HG03342 (cell line): Measurements from ENCODE around the gene CBFB.

Experiments used
- ATAC-seq: cut with Tn5 transposase; IDR thresholded peaks from one replicate; pipeline ENCODE4 v1.9.1; 2021; ENCODE audit warnings: mild to moderate bottlenecking, moderate library complexity; ENCODE audit not compliant: unreplicated experiment

Gene CBFB

GRCh38 chr16:67016681-67017420 lies 12.1 kb upstream of the CBFB start:
- no peak for ATAC-seq

GRCh38 chr16:67017421-67017750 lies 11.6 kb upstream of the CBFB start:
- ATAC-seq, result no peak

- peak; percentile 91 for ATAC-seq
Observed at GRCh38 chr16:67017810-67018488, 11.0 kb upstream of the CBFB start.

- no peak for ATAC-seq
Observed at GRCh38 chr16:67019171-67019570, 9.8 kb upstream of the CBFB start.

GRCh38 chr16:67021321-67021720 lies 7.6 kb upstream of the CBFB start:
- ATAC-seq, result no peak

- no peak for ATAC-seq
Observed at GRCh38 chr16:67022531-67023214, 6.3 kb upstream of the CBFB start.

GRCh38 chr16:67023689-67024088 lies 5.3 kb upstream of the CBFB start:
- no peak for ATAC-seq

- ATAC-seq, result no peak
Observed at GRCh38 chr16:67024384-67025209, 4.4 kb upstream of the CBFB start.

GRCh38 chr16:67025210-67025550 lies 3.8 kb upstream of the CBFB start:
- no peak for ATAC-seq

GRCh38 chr16:67026570-67026969 lies 2.4 kb upstream of the CBFB start:
- no peak for ATAC-seq

- no peak for ATAC-seq
Observed at GRCh38 chr16:67027046-67027445, 1.9 kb upstream of the CBFB start.

GRCh38 chr16:67028167-67028695 lies 718 bp upstream of the CBFB start:
- no peak for ATAC-seq

- peak; percentile 35 for ATAC-seq
Observed at GRCh38 chr16:67029254-67030096, 526 bp downstream of the CBFB start.

GRCh38 chr16:67030221-67030962 lies 1.4 kb downstream of the CBFB start:
- ATAC-seq, result no peak

- no peak for ATAC-seq
Observed at GRCh38 chr16:67034487-67034886, 5.5 kb downstream of the CBFB start.

GRCh38 chr16:67035364-67035763 lies 6.4 kb downstream of the CBFB start:
- no peak for ATAC-seq

GRCh38 chr16:67036323-67036741 lies 7.4 kb downstream of the CBFB start:
- ATAC-seq, result no peak

- no peak for ATAC-seq
Observed at GRCh38 chr16:67039260-67040020, 10.5 kb downstream of the CBFB start.

GRCh38 chr16:67040166-67040565 lies 11.2 kb downstream of the CBFB start:
- ATAC-seq, result no peak
